Measurements from ENCODE around the gene ARHGEF11.
A peak's percentile ranks its signal among the peaks of the same experiment; 100 is the strongest.

ARHGEF11 gene

GRCh38 chr1:156951371-156951770, 94.2 kb downstream of the ARHGEF11 start:
- DNase-seq = no peak

GRCh38 chr1:156949127-156949526, 96.4 kb downstream of the ARHGEF11 start:
- DNase-seq = no peak

- DNase-seq = no peak
Measured at GRCh38 chr1:156948708-156949107, 96.8 kb downstream of the ARHGEF11 start.

- no peak for DNase-seq
Measured at GRCh38 chr1:156947818-156948525, 97.6 kb downstream of the ARHGEF11 start.

- no peak for DNase-seq
Measured at GRCh38 chr1:156947127-156947526, 98.4 kb downstream of the ARHGEF11 start.

GRCh38 chr1:156945881-156946661, 99.5 kb downstream of the ARHGEF11 start:
- peak in 1 of 51 donors; percentile 42 for DNase-seq

GRCh38 chr1:156944848-156945247, 100.7 kb downstream of the ARHGEF11 start:
- no peak for DNase-seq

GRCh38 chr1:156944268-156944667, 101.3 kb downstream of the ARHGEF11 start:
- no peak for DNase-seq

GRCh38 chr1:156943756-156944155, 101.8 kb downstream of the ARHGEF11 start:
- DNase-seq = no peak

- DNase-seq = no peak
Measured at GRCh38 chr1:156942576-156942975, 103.0 kb downstream of the ARHGEF11 start.

- DNase-seq = peak in 2 of 51 donors; percentile 31 to 36
Measured at GRCh38 chr1:156942176-156942575, 103.4 kb downstream of the ARHGEF11 start.

- no peak for DNase-seq
Measured at GRCh38 chr1:156941675-156942074, 103.9 kb downstream of the ARHGEF11 start.

GRCh38 chr1:156939786-156940334, 105.7 kb downstream of the ARHGEF11 start:
- DNase-seq = no peak

GRCh38 chr1:156938813-156939212, 106.7 kb downstream of the ARHGEF11 start:
- no peak for DNase-seq

- no peak for DNase-seq
Measured at GRCh38 chr1:156937883-156938282, 107.7 kb downstream of the ARHGEF11 start.

GRCh38 chr1:156936721-156937220, 108.8 kb downstream of the ARHGEF11 start:
- no peak for DNase-seq

GRCh38 chr1:156936191-156936590, 109.4 kb downstream of the ARHGEF11 start:
- DNase-seq = no peak

- DNase-seq = no peak
Measured at GRCh38 chr1:156935505-156936128, 109.9 kb downstream of the ARHGEF11 start.

- no peak for DNase-seq
Measured at GRCh38 chr1:156933136-156933535, 112.4 kb downstream of the ARHGEF11 start.

GRCh38 chr1:156931974-156932710, 113.4 kb downstream of the ARHGEF11 start:
- DNase-seq = no peak
